MCF 10A (cell line): Measurements from ENCODE around the gene OR6B2. TPM values are rescaled to one million over a fixed set of nuclear protein-coding genes. Genes with fewer than 3 reads are reported as not detected.

Source experiments
- BruUV-seq: library from RNA; stranded (reverse); fragments of 400-500 nt; replicated peaks from 2 replicates; lab custom pipeline; 2021; lab: Mats Ljungman, UMichigan
- CTCF ChIA-PET: fragments of 300-600 bp; sonication (Branson Sonifier 250); formaldehyde crosslinking; extraction: SDS; loops from one replicate; lab custom pipeline; 2021; ENCODE audit warnings: antibody characterized with exemption, inconsistent platforms; lab: Yijun Ruan, JAX
- POLR2A ChIA-PET: fragments of 300-600, 350-650 bp; sonication (Branson Sonifier 250); formaldehyde crosslinking; extraction: SDS; loops from one replicate; lab custom pipeline; 2020; ENCODE audit warnings: antibody characterized with exemption, inconsistent platforms; lab: Yijun Ruan, JAX
- DNase-seq: peaks from one replicate; pipeline ENCODE4 v3.0.0-alpha.2; 2018; ENCODE audit not compliant: unreplicated experiment
- H3K27ac Mint-ChIP-seq: one replicate; pipeline ENCODE4 v1.8.0; 2022; ENCODE audit warnings: mild to moderate bottlenecking, low read depth, mixed read lengths; ENCODE audit not compliant: unreplicated experiment
- H3K27me3 Mint-ChIP-seq: one replicate; pipeline ENCODE4 v1.8.0; 2022; ENCODE audit warnings: mixed read lengths; ENCODE audit not compliant: insufficient read depth, unreplicated experiment
- H3K36me3 Mint-ChIP-seq: one replicate; pipeline ENCODE4 v1.8.0; 2022; ENCODE audit warnings: mild to moderate bottlenecking, moderate library complexity, mixed read lengths; ENCODE audit not compliant: insufficient read depth, unreplicated experiment
- H3K4me1 Mint-ChIP-seq: one replicate; pipeline ENCODE4 v1.8.0; 2022; ENCODE audit warnings: mixed read lengths; ENCODE audit not compliant: insufficient read depth, unreplicated experiment
- H3K4me3 Mint-ChIP-seq: one replicate; pipeline ENCODE4 v1.8.0; 2022; ENCODE audit warnings: mild to moderate bottlenecking, moderate library complexity, mixed read lengths; ENCODE audit not compliant: unreplicated experiment
- H3K9me3 Mint-ChIP-seq: one replicate; pipeline ENCODE4 v1.8.0; 2022; ENCODE audit warnings: mixed read lengths; ENCODE audit not compliant: unreplicated experiment
- intact Hi-C: fragments of 100-400 bp; cut with micrococcal nuclease; formaldehyde crosslinking; loops from 2 replicates; pipeline ENCODE4 v1.14.1; 2022
- total RNA-seq: library from RNA; stranded (reverse); gene quantifications from 2 replicates; pipeline ENCODE4 v1.2.3, GENCODE V29; 2022
- TF ChIP-seq, protein P1 (sequence below): fragments of 200-600 bp; IDR thresholded peaks from one replicate; pipeline ENCODE4 v1.8.0; 2022; ENCODE audit warnings: antibody characterized with exemption, mild to moderate bottlenecking; ENCODE audit not compliant: unreplicated experiment

Gene OR6B2
- total RNA-seq, 1 experiment from 2014 or later: not detected

- H3K9me3 Mint-ChIP-seq: no peaks in the 10 kb centered on the region
- intact Hi-C loops: no loop called here
- BruUV-seq: no TSS peak
- no peaks in the 10 kb centered on the region for H3K4me1 Mint-ChIP-seq
- peaks cover 81% of the 10 kb centered on the region for H3K36me3 Mint-ChIP-seq
- H3K27ac Mint-ChIP-seq: no peak overlapping the region
- no peaks in the 10 kb centered on the region for H3K27me3 Mint-ChIP-seq
- DNase-seq: no peak
- TF ChIP-seq, protein P1, sequence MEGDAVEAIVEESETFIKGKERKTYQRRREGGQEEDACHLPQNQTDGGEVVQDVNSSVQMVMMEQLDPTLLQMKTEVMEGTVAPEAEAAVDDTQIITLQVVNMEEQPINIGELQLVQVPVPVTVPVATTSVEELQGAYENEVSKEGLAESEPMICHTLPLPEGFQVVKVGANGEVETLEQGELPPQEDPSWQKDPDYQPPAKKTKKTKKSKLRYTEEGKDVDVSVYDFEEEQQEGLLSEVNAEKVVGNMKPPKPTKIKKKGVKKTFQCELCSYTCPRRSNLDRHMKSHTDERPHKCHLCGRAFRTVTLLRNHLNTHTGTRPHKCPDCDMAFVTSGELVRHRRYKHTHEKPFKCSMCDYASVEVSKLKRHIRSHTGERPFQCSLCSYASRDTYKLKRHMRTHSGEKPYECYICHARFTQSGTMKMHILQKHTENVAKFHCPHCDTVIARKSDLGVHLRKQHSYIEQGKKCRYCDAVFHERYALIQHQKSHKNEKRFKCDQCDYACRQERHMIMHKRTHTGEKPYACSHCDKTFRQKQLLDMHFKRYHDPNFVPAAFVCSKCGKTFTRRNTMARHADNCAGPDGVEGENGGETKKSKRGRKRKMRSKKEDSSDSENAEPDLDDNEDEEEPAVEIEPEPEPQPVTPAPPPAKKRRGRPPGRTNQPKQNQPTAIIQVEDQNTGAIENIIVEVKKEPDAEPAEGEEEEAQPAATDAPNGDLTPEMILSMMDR: no peak
- H3K4me3 Mint-ChIP-seq: no peak overlapping the region
- CTCF ChIA-PET: interaction anchor here (0.9 to 2.4 kb wide), 2 partner anchors 10 to 11 kb away, joined by 3 to 16 read pairs; no protein-coding TSS in a partner anchor
- POLR2A ChIA-PET: interaction anchor here (1.7 to 2.2 kb wide), 2 partner anchors 11 to 22 kb away, joined by 4 to 9 read pairs; partner anchors contain the start of gene NDUFA10
Observed at GRCh38 chr2:240002983-240003382, 27.2 kb downstream of the OR6B2 start.

GRCh38 chr2:240000671-240001070 lies 29.6 kb downstream of the OR6B2 start:
- no peak for DNase-seq
- H3K9me3 Mint-ChIP-seq: no peaks in the 10 kb centered on the region
- BruUV-seq: no TSS peak
- H3K27me3 Mint-ChIP-seq: no peaks in the 10 kb centered on the region
- ChIA-PET CTCF (interaction anchor here (1.5 kb wide), 1 partner anchor 9 kb away, joined by 7 read pairs; no protein-coding TSS in a partner anchor), POLR2A (no interaction called here)
- H3K36me3 Mint-ChIP-seq: peaks cover 60% of the 10 kb centered on the region
- H3K4me1 Mint-ChIP-seq: no peaks in the 10 kb centered on the region
- TF ChIP-seq, protein P1: no peak
- no peak overlapping the region for H3K27ac Mint-ChIP-seq
- H3K4me3 Mint-ChIP-seq: no peak overlapping the region
- intact Hi-C loops: no loop called here

DNA sequence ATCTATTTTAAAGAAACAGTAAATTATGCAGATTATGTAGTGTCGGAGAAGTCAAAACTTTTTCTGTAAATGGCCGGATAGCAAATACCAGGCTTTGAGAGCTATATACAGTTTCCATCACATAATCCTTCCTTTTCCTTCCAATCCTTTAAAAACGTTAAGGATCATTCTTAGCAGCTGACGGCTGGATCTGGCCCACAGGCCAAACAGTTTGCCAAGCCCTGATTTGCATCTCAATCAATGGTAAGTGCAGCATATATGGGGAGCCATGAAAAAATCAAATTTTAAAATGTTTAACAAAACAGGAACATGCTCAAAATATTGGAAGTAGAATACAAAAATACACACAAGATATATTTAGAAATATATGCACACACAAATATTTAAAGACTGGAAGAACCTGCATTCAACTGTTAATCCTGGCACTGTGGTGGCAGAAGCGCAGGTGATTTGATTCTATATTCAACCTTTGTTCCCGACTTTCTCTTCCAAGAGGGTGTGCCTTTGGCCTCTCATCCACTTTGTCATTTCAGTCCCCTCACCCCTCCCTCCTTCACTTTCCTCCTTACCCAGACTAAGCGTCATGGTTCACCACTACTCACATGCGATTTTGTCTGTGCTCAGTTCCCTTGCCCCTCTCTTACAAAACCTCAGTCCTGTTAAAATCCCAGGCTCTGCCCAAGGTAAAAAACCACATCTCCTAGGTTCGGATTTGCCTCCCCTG lies 32.4 kb downstream of the OR6B2 start:
- TF ChIP-seq, protein P1: no peak
- Mint-ChIP-seq H3K27me3 (no peaks in the 10 kb centered on the region), H3K27ac (no peak overlapping the region), H3K36me3 (peaks cover 47% of the 10 kb centered on the region), H3K9me3 (no peaks in the 10 kb centered on the region), H3K4me1 (no peaks in the 10 kb centered on the region), H3K4me3 (no peak overlapping the region)
- CTCF ChIA-PET: interaction anchor here (0.7 kb wide), 1 partner anchor 855 kb away, joined by 4 read pairs; no protein-coding TSS in a partner anchor
- BruUV-seq: no TSS peak
- intact Hi-C loops: loop anchor here (10.0 kb wide), 1 partner anchor 963 kb away; no protein-coding TSS in a partner anchor
- POLR2A ChIA-PET: no interaction called here
- DNase-seq: no peak

GRCh38 chr2:239994086-239994485 lies 36.1 kb downstream of the OR6B2 start:
- ChIA-PET CTCF (interaction anchor here (0.6 to 1.0 kb wide), 2 partner anchors 24 to 995 kb away, joined by 3 to 4 read pairs; no protein-coding TSS in a partner anchor), POLR2A (interaction anchor here (0.7 kb wide), 1 partner anchor 963 kb away, joined by 3 read pairs; no protein-coding TSS in a partner anchor)
- no peak for DNase-seq
- H3K4me3 Mint-ChIP-seq: no peak overlapping the region
- BruUV-seq: no TSS peak
- H3K9me3 Mint-ChIP-seq: no peaks in the 10 kb centered on the region
- TF ChIP-seq, protein P1: no peak
- no peak overlapping the region for H3K27ac Mint-ChIP-seq
- H3K36me3 Mint-ChIP-seq: peaks cover 35% of the 10 kb centered on the region
- no peaks in the 10 kb centered on the region for H3K27me3 Mint-ChIP-seq
- no peaks in the 10 kb centered on the region for H3K4me1 Mint-ChIP-seq
- intact Hi-C loops: loop anchor here (5.0 to 10.0 kb wide), 3 partner anchors 102 to 959 kb away; no protein-coding TSS in a partner anchor
